ENCODE results near the gene SHKBP1. TPM values are rescaled to one million over a fixed set of nuclear protein-coding genes. Genes with fewer than 3 reads are reported as not detected.

Gene SHKBP1
- total and polyA plus RNA-seq, 2 of the 13 experiments (the other 11 are each of a cell fraction or from before 2014, with no cell fraction given) = 16.2 to 17.4 TPM

GRCh38 chr19:40603389-40604170 is 26.9 kb downstream of the SHKBP1 start (continued):
- TF ChIP-seq ZNF609 (CRISPR knock-in tag; IDR thresholded peaks at IDR 0.05; ENCODE audit: borderline replicate concordance) (peak; percentile 83), HNRNPLL (IDR thresholded peaks at IDR 0.05; ENCODE audit: low read depth, low read length, poor library complexity, severe bottlenecking) (peak; percentile 88), RARG (CRISPR knock-in tag; IDR thresholded peaks at IDR 0.05; ENCODE audit: low read depth) (no peak), U2AF2 (IDR thresholded peaks at IDR 0.05; ENCODE audit: low read depth, low read length) (no peak), FOXC1 (CRISPR knock-in tag; IDR thresholded peaks at IDR 0.05; ENCODE audit: borderline replicate concordance) (peak; percentile 91; the same call in 1 of the 2 replicates), GLMP (CRISPR knock-in tag; IDR thresholded peaks at IDR 0.05; ENCODE audit: borderline replicate concordance) (no peak), ZIK1 (CRISPR knock-in tag; IDR thresholded peaks at IDR 0.05; ENCODE audit: borderline replicate concordance, low read depth) (0 out of 2 replicates have a peak, but pooled peaks have one; percentile 39), TEAD2 (CRISPR knock-in tag; IDR thresholded peaks at IDR 0.05) (no peak), JARID2 (CRISPR knock-in tag; IDR thresholded peaks at IDR 0.05; ENCODE audit: insufficient replicate concordance) (peak; percentile 46), PREB (CRISPR knock-in tag; IDR thresholded peaks at IDR 0.05) (no peak), ZKSCAN5 (CRISPR knock-in tag; IDR thresholded peaks at IDR 0.05) (no peak), ZNF740 (CRISPR knock-in tag; IDR thresholded peaks at IDR 0.05) (peak; percentile 88), RBM22 (optimal IDR thresholded peaks at IDR 0.05; ENCODE audit: low read length) (peak; percentile 76), NR2F2 (IDR thresholded peaks at IDR 0.05; ENCODE audit: borderline replicate concordance, low read depth) (0 out of 2 replicates have a peak, but pooled peaks have one; percentile 66), SP4 (CRISPR knock-in tag; IDR thresholded peaks at IDR 0.05) (peak; percentile 97), ZNF101 (CRISPR knock-in tag; IDR thresholded peaks at IDR 0.05; ENCODE audit: borderline replicate concordance, low read depth) (peak; percentile 57; the same call in 1 of the 2 replicates), GTF3A (CRISPR knock-in tag; conservative IDR thresholded peaks at IDR 0.05) (0 out of 2 replicates have a peak, but pooled peaks have one; percentile 32), THYN1 (CRISPR knock-in tag; IDR thresholded peaks at IDR 0.05; ENCODE audit: borderline replicate concordance, low read depth) (no peak), HDAC2 (CRISPR knock-in tag; IDR thresholded peaks at IDR 0.05) (peak; percentile 89), ZNF879 (CRISPR knock-in tag; IDR thresholded peaks at IDR 0.05) (no peak), ZNF737 (CRISPR knock-in tag; IDR thresholded peaks at IDR 0.05; ENCODE audit: borderline replicate concordance) (no peak), POLR2AphosphoS5 (IDR thresholded peaks at IDR 0.05; ENCODE audit: low read depth, low read length) (no peak)
